NCI-H524 treated with DMSO at 0.1 percent for 48 hours (cell line): ENCODE measurements around the gene FAF2.

Experiments
- DNase-seq: peaks from one replicate; lab custom pipeline; 2025; lab: John Stamatoyannopoulos, UW

Gene FAF2

DNA sequence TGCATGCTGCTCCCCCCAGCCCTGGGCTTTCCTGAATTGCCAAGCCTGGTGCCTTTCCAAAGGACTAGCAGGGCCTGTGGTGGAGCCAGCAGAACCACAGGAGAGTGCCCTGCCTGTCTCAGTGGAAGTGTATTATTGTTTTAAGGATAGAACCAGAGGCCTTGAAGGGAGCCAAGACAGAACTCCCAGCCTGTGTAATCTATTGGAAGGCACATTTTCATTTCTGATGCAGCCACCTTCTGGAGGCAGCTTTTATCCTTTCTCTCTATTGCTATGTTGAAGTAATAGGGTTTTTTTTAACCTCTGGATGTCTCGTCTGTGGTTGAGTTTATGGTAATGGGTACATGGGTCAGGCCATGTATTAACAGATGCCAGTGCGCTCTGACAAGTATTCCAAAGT, 59.7 kb downstream of the FAF2 start:
- DNase-seq: no peak

DNA sequence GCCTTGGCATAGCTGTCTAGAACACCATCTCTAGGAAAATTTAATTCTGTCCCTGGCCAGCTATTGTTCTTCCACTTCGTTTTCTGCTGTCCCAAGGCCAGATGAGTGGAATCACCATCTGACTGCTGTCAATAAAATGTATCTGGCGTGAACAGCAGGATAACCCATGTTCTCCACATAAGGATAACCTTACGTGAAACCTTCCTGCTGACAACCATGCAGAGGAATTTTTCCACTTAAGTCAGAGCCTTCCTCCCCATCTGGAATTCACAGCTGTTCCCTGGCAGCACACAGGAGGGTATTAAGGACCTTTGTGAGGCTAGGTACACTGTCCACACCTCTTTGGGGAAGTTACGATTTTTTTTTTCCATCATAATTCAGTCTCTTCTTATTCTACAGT, 60.4 kb downstream of the FAF2 start:
- no peak for DNase-seq

DNA sequence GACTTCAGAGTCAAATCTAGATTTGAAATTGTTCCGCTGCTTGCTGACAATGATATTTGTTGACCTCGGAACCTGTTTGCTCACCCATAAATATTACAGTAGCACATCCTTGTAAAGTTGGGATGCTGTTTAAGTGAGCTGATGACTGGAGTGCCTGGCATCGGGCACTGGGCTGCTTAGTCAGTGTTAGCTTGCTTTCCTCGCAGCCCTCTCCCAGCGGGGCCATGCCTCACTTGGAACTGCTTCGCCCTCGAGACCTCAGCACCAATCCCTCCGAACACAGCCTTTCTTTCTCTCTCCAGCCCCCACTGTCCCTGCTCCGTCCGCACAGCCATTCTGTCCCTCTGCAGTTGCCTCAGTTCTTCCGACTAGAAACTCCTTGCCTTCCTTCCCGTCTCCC, 65.6 kb downstream of the FAF2 start:
- no peak for DNase-seq

DNA sequence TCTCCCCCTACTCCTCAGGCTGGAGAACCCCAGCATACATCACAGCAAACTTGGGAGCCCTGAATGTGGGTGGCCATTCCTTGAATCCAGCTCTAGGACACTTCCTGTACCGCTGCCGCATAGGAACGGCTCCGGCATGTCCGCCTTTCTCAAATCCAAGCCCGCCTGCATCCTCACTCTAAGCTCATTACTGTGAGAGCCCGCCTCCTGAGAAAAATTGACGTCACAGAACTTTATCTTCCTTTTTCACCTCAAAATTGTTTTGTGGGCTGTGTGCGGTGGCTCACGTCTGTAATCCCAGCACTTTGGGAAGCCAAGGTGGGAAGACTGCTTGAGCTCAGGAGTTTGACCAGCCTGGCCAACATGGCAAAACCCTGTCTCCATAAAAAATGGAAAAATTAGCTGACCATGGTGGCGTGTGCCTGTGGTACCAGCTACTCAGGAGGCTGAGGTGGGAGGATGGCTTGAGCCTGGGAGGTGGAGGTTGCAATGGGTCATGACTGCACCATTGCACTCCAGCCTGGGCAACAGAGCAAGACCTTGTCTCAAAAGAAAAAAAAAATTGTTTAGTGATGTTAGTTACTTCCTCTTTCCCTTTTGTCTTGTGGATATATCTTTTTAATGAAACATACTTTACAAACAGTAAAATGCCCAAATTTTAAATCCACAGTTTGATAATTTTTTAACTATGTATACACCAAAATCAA, 66.2 kb downstream of the FAF2 start:
- no peak for DNase-seq

DNA sequence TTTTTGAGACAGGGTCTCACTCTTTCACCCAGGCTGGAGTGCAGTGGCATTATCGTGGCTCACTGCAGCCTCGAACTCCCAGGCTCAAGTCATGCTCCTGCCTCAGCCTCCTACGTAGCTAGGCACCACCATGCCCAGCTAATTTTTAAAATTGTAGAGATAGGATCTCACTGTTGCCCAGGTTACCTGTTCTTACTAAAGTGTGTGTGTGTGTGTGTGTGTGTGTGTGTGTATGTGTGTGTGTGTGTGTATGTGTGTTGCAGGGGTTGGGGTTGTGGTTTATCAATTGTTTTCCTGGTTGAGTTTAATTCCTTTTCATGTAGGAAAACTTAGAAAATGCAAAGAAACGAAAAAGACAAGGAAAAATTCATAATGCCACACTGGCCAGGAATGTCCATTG, 67.2 kb downstream of the FAF2 start:
- no peak for DNase-seq

DNA sequence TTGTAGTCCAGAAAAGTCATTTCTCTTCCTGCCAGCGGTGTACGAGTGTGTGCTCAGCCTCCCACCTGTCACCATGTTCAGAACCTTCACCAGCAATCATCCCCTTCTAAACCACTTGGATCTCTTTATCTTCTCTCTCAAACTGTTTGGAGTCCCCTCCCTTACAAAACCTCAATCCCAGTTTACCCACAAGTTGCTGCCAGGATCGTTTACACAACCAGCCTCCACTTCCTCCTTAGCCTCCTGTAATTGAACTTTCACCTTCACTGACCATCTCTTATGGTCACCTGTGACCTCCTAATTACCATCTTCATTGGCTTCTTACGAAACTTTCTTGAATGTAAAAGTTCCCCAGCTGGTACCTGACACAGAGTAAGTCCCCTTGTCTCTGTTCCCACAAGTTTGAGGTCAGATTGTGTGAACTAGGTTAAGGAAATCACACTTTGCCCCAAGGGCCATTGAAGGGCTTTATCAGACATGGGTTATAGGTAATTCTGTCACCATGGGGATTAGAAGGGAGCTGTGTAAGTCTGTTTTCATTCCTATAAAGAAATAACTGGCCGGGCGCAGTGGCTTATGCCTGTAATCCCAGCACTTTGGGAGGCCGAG, 69.0 kb downstream of the FAF2 start:
- DNase-seq: no peak

DNA sequence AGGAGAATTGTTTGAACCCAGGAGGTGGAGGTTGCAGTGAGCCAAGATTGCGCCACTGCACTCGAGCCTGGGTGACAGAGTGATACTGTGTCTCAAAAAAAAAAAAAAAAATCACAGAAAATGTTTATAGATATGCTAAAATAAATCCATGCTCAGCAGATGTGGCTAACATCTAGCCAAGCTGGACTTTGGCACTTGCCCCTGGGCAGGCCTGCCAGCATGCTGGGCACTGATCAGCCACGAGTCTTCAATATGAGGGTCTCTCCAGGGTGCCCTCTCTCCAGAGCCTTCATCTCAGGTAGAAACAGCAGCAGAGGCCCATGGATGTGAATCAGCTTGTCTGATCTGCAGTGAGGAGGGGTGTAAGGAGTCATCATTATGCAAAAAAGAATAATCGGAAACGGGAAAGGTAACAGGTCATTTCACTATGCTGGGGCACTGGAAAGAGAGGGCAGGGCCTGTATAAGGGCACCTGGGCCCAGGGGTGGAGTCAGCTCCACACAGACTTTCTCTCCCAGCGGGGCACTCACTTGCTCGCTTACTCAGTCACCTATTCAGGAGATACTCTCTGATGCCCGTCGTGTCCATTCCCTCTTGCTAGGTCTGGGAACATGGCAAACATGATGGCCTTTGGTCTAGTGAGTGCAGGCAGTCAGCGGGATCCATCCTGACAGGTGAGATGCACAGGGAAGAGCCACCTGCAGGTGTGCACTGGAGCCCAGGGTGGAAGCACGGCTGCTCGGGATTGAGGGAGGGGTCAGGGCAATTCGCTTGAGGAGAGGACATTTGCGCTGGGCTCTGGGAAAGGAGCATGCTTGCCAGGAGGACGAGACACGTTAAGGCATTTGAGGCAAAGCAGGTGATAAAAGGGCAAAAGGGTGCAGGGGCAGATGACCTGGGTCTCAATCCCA, 71.9 kb downstream of the FAF2 start:
- DNase-seq: no peak

DNA sequence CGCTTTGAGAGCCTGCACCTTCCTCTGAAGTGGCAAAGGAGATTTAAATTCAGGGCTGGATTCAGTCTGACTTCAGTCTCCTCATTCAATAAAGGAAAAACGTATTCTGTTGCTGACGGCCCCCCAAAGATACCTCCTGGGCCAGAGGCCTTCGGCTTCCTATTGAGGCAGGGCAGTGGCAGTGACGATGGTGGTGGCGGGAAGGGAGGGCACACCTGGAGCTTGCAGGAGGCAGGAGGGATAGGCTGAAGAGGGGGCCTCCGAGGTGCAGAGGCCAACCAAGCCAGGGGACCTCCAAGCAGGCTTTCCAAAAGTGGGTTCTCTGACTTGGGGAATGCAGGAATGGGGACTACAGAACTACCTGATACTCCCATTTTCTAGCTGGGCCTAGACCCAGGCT, 73.1 kb downstream of the FAF2 start:
- no peak for DNase-seq

DNA sequence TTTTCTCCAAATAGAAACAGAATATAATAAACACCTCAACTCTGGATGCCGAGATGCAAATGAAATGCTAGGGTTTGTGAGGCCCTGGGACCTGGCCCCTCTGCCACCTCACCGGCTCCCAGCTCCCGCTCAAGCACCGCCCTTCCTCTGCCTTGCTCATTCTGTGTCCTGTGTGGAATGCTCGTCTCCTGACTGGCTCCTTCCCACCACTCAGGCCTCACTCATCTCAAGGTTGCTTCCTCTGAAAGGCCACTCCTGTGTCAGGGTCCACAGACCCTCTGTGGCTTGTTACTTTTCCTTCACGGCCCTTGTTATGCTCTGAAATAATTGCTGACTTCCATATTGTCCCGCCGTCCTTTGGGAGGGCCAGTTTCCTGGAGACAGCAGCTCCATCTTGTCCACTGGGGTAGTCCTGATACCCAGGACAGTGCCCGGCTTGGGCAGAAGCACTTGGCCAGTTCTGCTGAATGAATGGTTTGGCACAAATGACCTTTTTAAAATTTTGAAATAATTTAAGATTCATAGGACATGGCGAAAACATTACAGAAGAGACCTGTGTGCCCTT, 73.6 kb downstream of the FAF2 start:
- no peak for DNase-seq

DNA sequence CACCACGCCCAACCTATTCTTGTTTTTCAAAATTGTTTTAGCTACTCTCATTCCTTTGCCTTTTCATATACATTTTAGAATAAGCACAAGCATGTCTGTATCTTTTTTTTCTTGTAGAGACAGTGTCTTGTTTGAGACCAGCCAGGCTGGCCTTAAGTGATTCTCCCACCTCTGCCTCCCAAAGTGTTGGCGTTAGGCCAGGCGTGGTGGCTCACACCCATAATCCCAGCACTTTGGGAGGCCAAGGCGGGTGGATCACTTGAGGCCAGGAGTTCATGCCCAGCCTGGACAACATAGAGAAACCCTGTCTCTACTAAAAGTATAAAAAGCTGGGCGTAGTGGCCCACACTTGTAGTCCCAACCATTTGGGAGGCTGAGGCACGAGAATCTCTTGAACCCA, 76.0 kb downstream of the FAF2 start:
- no peak for DNase-seq

DNA sequence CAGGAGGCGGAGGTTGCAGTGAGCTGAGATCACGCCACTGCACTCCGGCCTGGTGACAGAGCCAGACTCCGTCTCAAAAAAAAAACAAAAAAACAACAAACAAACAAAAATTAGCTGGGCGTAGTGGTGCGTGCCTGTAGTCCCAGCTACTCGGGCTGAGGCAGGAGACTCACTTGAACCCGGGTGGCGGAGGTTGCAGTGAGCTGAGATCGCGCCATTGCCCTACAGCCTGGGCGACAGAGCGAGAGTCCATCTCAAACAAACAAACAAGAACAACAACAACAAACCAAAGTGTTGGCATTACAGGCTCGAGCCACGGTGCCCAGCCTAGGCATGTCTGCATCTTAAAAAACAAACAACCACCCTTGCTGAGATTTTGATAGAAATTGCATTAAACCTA, 76.8 kb downstream of the FAF2 start:
- DNase-seq: no peak

DNA sequence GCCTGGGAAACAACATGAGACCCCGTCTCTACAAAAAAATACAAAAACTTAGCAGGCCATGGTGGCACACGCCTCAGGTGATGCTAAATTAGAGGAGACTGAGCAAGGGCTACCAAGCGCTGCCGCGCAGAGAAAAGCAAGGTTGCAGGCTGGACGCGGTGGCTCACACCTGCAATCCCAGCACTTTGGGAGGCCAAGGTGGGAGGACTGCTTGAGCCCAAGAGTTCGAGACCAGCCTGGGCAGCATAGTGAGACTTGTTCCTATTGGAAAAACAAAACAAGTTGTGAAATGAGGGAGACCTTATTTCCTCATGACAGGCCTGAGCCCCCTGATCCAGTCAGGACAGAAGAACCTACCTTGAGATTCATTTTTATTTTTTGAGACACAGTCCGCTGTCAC, 77.5 kb downstream of the FAF2 start:
- DNase-seq: no peak

DNA sequence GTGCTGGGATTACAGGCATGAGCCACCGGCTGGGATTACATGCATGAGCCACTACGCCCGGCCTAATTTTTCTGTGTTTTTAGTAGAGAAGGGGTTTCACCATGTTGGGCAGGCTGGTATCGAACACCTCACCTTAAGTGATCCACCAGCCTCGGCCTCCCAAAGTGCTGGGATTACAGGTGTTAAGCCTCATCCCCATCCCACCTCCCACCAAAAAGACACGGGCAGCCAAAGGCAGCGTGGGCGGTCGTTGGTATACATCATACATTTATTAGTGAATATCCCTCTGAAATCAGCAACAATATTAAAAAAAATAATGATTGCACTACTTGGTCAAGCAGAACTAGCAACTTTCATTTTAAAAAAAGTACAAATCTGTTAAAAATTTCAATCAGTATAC, 78.3 kb downstream of the FAF2 start:
- DNase-seq: no peak

DNA sequence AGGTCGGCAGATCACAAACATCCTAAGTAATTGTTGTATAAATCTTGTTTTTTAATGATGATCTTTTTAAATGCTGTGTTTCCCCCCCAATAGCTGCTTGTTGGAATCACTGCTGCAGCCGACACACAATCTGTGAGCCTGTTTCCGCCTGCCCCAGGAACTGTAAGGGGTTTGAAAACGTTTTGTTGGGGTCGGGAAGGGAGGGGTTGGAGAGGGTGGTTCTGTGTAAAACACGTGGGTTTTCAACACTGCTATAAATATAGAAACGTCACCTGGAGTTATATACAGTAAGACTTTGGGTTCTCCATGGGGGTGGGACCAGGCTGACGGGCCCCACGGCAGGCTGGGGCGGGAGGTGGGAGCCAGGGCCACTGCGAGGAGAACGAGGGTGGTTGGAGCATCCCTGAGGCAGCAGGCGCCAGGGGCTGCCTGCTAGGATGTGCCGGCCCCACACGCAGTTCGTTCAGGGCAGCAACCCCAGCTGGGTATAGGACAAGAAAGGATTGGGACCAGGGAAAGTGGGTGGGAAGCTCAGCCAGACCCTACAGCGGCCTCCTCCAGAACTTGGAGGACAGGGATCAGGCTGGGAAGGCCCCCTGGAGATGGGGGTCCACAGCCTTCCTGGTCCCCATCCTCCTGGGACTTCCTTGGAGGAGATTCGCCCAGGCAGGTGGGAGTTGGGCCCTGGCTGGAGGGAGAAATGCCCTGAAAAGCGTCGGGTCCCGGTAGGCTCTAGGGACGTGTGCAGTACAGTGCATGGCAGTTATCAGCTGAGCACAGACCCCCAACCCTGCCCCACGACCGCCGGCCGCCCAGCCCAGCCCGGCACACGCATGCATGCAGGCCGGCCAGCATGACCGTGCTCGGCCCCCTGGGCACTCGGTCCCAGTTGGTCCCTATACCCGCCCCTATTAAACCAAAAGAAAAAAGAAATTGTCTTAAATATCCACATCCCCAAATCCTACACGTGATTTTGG, 79.3 kb downstream of the FAF2 start:
- DNase-seq: no peak

DNA sequence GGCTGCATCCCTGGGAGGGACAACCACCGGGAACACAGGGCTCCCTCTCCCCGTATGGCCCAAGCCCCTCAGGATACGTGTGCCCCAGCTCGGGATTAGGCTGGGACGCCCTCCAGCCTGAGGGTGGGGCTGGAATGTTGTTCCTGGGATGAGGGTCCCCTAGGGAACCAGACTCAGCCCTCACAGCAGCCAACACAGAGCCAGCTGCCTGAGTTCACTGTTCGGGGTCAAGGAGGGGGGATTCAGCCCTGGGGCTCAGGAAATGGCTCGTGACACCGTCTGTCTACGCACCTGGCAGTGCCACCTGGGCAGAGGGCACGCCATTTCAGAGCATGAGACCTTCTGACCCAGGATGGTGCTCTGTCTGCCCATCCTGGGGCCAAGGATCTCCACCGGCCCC, 80.1 kb downstream of the FAF2 start:
- no peak for DNase-seq

DNA sequence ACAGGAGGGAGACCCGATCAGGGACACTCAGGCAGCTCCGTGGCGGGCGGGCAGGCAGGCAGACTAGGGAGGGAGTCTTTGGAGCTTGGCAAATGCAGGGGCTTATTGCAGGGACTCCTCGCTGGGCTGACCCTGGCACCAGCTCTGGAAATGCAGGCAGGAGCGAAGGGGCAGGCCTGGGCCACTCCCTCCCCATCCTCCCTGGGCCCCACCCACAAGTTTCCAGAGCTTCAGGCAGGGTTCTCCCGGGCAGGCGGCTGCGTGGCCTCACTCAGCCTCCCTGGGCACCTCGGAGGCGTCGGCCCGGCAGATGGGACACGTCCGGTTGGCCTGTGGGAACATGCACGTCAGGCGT, 80.6 kb downstream of the FAF2 start:
- DNase-seq: no peak

DNA sequence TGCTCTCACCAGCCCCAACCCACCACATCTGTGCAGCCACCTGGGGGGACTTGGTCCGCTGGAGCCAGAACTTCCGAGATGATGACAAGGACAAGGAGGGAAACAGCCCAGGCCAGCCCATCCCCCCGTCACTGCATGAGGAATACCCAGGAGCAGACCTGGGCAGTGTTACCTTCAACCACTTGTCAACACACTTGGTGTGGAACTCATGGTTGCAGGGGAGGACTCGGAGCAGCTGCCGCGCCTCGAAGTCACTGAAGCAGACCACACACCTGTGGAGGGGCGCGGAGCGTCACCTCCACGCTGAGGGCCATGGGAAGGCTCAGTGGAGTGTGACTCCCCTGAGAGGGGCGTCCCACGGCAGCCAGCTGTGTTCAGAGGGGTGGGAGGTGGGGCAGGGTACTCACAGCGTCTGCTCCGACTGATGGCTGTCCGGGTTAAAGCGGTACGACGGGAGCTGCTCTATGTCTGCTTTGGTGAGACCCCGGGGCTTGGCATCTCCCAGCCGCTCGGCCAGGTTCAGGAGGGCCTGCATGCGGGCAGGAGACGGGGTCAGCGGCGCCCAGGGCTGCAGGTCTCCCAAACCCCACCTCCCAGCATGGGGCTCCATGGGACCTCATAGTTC, 81.0 kb downstream of the FAF2 start:
- DNase-seq: no peak

DNA sequence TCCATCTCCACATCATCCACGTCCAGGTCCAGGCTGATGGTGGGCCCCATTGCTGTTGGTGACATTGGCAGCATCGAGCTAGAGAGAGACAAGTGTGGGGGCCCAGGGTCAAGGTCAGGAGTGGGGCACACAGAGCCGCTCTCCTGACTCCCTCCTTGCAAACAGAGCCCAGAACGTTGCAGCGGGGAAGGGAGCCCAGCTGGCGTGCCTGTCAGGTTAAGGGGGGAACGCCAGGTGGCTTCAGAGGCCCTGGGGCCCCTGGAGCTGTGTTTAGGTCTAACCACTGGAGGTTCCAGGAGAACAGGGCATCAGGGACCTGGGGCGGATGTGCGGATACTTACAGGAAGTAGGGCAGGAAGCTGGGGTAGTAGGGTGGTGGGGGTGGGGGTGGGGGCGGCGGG, 81.6 kb downstream of the FAF2 start:
- DNase-seq: no peak

DNA sequence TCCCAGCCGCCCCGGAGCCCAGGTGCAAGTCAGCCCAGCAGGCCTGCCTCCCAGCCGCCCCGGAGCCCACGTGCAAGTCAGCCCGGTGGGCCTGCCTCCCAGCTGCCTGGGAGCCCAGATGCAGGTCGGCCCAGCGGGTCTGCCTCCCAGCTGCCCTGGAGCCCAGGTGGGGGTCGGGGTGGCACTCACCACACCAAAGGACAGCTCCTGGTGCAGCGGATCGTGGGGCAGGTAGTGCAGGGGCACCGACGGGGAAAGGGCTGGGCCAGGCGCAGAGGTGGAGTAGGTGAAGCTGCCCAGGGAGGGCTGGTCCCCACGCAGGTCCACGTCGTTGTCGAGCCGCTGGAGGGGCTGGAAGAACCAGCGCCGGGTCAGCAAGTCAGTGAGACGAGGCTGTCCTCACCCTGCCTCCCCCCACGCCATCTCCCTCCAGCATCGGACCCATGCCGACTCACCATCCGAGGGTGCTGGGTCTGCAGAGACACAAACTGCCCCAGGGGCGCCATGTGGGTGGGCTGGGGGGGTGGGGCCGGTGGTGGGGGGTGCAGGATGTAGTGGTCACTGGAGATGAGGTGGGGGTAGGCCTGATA, 82.3 kb downstream of the FAF2 start:
- no peak for DNase-seq

DNA sequence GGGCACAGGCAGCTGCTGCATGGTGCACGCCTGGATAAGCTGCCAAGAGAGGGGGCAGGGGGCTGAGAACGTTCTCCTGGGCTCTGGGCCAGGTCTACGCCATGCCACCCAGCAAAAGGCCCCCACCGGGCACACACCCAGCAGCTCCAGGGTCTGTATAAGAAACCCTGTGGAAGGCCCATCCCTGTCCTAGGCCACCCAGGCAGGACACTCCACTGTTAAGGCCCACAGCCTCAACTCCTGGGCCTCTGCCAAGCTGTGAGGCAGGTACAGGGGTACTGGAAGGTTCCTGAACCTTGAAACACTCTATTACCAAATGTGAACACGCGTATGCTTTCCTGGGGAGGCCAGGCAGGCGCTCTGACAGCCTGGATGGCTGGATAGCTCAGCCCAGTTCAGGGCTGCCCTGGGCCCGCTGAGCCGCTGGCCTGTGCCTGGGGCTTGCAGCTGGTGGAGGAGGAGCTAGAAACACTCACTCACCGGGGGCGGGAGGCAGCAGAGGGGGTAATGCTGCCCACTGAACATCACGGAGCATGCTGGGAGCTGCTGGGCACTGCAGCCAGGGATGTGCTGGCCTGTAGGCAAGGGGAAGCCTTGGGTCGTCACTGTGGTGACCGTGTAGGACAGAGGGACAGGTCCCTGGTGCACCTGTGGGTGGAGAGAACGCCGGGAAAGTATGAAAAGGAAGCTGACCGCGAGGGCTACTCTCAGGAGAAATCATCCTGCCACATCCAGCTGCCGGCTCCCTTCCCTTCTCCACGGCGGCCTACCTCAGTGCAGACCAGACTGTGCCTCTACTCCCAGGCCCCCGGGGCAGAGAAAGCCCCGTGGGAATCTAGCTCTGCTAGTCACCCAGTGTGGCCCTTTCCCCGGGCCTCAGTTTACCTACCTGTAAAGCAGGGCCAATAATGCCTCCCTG, 83.1 kb downstream of the FAF2 start:
- no peak for DNase-seq
